ENCODE data around the gene UBQLN4.

DNA sequence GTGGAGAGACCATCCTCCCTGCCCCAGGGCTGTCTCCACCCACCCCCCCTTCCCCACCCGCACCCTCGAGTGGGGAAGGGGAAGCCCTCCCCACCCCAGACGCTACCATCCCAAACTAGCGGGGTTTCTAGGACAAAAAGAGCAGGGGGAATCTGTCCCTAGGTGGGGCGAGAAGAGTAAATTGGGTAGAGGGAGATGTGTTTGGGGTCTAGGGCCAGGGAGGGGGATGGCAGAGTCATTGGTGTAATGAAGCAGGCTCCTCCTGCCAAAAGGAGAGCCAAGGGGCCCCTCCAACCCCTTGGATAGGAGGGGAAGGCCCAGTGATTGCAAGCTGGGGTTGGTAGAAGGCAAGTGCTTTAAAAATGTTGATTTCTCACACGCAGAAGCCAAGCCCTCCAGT lies 18.7 kb upstream of the UBQLN4 start:
- TF ChIP-seq, protein P1, sequence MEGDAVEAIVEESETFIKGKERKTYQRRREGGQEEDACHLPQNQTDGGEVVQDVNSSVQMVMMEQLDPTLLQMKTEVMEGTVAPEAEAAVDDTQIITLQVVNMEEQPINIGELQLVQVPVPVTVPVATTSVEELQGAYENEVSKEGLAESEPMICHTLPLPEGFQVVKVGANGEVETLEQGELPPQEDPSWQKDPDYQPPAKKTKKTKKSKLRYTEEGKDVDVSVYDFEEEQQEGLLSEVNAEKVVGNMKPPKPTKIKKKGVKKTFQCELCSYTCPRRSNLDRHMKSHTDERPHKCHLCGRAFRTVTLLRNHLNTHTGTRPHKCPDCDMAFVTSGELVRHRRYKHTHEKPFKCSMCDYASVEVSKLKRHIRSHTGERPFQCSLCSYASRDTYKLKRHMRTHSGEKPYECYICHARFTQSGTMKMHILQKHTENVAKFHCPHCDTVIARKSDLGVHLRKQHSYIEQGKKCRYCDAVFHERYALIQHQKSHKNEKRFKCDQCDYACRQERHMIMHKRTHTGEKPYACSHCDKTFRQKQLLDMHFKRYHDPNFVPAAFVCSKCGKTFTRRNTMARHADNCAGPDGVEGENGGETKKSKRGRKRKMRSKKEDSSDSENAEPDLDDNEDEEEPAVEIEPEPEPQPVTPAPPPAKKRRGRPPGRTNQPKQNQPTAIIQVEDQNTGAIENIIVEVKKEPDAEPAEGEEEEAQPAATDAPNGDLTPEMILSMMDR (IDR thresholded peaks at IDR 0.05): no peak
- TF ChIP-seq EP300 (IDR thresholded peaks at IDR 0.05) (no peak), POLR2A (IDR thresholded peaks at IDR 0.05) (no peak), POLR2AphosphoS5 (IDR thresholded peaks at IDR 0.05) (no peak)
